Stimulated activated naive B cell treated with anti-CD40 and anti-IgM and Interleukin-4, amounts not matched to agents 10 μg/mL and 1 μg/mL and 100 μg/mL, for 72 hours (primary cell): ENCODE data around the gene FMO3.

Experiments
- ATAC-seq, 2 donors: fragments of 150-1000 bp; cut with Tn5 transposase; replicated peaks; 2 replicates each; pipeline ENCODE4 v1.10.0; 2021; ENCODE audit warnings: moderate library complexity in 1 of 2
- DNase-seq: peaks from one replicate; pipeline ENCODE4 v3.0.0; 2021
- H3K27ac Mint-ChIP-seq: one replicate; pipeline ENCODE4 v1.8.0; 2022; ENCODE audit warnings: mild to moderate bottlenecking, mixed read lengths
- H3K27me3 Mint-ChIP-seq, 2 donors: one replicate each; pipeline ENCODE4 v1.8.0; 2022; ENCODE audit warnings: mixed read lengths in 2 of 2
- H3K36me3 Mint-ChIP-seq, 2 donors: one replicate each; pipeline ENCODE4 v1.8.0; 2022; ENCODE audit warnings: mixed read lengths in 2 of 2, mild to moderate bottlenecking in 1 of 2
- H3K4me1 Mint-ChIP-seq, 2 donors: one replicate each; pipeline ENCODE4 v1.8.0; 2022; ENCODE audit warnings: mixed read lengths in 2 of 2, mild to moderate bottlenecking in 1 of 2
- H3K4me3 Mint-ChIP-seq, 2 donors: one replicate each; pipeline ENCODE4 v1.8.0; 2022; ENCODE audit warnings: mild to moderate bottlenecking in 2 of 2, mixed read lengths in 2 of 2, moderate library complexity in 1 of 2
- H3K9me3 Mint-ChIP-seq, 2 donors: one replicate each; pipeline ENCODE4 v1.8.0; 2022; ENCODE audit warnings: mixed read lengths in 2 of 2, mild to moderate bottlenecking in 1 of 2

FMO3 gene

DNA sequence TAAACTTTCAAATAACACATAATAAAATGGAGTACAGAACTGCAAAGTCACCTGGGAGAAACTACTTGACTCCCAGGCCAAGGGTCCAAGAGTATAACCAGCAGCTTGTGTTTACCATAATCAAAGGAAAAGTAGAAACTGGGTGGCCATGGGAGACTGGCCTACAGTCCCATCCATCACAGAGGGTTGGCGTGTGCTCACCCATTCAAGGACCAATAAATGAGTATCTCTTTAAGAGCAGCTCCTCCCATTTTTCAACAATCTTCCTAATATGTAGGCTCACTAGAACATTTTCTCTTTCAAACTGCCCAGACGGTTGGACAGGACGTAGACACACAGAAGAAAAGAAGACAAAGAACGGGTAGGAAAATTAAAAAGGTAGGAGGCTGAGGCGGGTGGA is at the start of gene FMO3:
Gene FMO3 (plus strand): TSS at position 302 of the 400 bp plus-strand sequence. CDS start 1,754 bp downstream, outside the sequence.
- no peak for DNase-seq
- Mint-ChIP-seq H3K4me1 (no peaks in the 10 kb centered on the region), H3K4me3 (no peak within 1 kb of the TSS), H3K9me3 (no peaks in the 10 kb centered on the region), H3K27me3 (peaks cover 0 to 4% of the 10 kb centered on the region in 2 donors), H3K36me3 (no peaks in the 10 kb centered on the region), H3K27ac (no peak within 1 kb of the TSS)
- no peak for ATAC-seq

DNA sequence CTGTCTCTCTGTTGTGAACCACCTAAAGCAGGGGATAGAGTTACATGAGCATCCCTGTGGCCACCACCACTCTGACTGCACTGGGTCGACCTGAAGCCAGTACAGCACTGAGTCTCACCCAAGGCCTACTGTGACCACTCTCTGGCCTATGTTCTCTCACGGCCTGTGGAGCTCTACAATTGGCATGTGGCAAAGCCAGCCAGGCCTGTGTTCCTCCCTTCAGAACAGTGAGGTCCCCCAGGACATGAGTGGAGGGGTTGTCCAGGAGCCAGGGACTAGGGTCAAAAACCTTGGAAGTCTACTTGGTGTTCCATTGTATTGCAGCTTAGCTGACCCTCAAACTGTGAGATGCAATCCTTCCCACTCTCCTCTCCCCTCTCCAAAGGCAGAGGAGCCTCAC is 42.7 kb upstream of the FMO3 start:
- H3K36me3 Mint-ChIP-seq, result no peaks in the 10 kb centered on the region
- no peak for DNase-seq
- no peak overlapping the region for H3K4me3 Mint-ChIP-seq
- no peaks in the 10 kb centered on the region for H3K4me1 Mint-ChIP-seq
- no peak for ATAC-seq
- H3K27ac Mint-ChIP-seq, result no peak overlapping the region
- H3K9me3 Mint-ChIP-seq, result peaks cover 25 to 30% of the 10 kb centered on the region in 2 donors
- peaks cover 0 to 4% of the 10 kb centered on the region in 2 donors for H3K27me3 Mint-ChIP-seq

DNA sequence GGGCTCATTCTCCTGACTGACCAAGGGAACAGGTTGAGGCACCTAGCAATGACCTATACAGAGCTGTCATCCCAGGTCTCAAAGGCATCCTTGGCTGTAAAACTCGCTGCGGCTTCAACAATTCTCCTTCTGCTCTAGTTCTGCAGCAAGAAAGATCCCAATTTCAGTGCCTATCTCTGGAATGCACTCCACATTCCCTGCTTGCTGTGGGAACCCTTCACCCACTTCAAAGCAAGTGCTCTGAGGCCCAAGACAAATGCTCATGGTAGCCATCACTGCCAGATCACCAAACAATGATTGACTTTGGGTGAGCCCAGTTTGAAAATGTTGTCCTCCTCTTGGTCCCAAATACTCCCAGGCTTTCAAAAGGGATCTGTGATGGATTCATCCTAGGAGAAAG is 37.7 kb upstream of the FMO3 start:
- Mint-ChIP-seq H3K27me3 (peaks cover 0 to 8% of the 10 kb centered on the region in 2 donors), H3K9me3 (peaks cover 12 to 14% of the 10 kb centered on the region in 2 donors)

GRCh38 chr1:171055966-171056643 is 34.6 kb upstream of the FMO3 start:
- H3K27ac Mint-ChIP-seq, result no peak overlapping the region
- ATAC-seq (no peak), DNase-seq (no peak)
- H3K36me3 Mint-ChIP-seq, result no peaks in the 10 kb centered on the region
- no peaks in the 10 kb centered on the region for H3K4me1 Mint-ChIP-seq
- peaks cover 0 to 8% of the 10 kb centered on the region in 2 donors for H3K27me3 Mint-ChIP-seq
- H3K9me3 Mint-ChIP-seq, result peaks cover 7 to 9% of the 10 kb centered on the region in 2 donors
- H3K4me3 Mint-ChIP-seq, result no peak overlapping the region

More for the DNA sequence above, 37.7 kb upstream of the FMO3 start:
- Mint-ChIP-seq H3K4me3 (no peak overlapping the region), H3K27ac (no peak overlapping the region), H3K36me3 (no peaks in the 10 kb centered on the region), H3K4me1 (no peaks in the 10 kb centered on the region)
- ATAC-seq (no peak), DNase-seq (no peak)

- Mint-ChIP-seq H3K27ac (no peak overlapping the region), H3K4me3 (no peak overlapping the region), H3K9me3 (peaks cover 4 to 6% of the 10 kb centered on the region in 2 donors), H3K36me3 (no peaks in the 10 kb centered on the region), H3K27me3 (no peaks in the 10 kb centered on the region), H3K4me1 (no peaks in the 10 kb centered on the region)
- ATAC-seq, result no peak
- no peak for DNase-seq
These were observed 29.1 kb upstream of the FMO3 start for GRCh38 chr1:171061425-171062143.

DNA sequence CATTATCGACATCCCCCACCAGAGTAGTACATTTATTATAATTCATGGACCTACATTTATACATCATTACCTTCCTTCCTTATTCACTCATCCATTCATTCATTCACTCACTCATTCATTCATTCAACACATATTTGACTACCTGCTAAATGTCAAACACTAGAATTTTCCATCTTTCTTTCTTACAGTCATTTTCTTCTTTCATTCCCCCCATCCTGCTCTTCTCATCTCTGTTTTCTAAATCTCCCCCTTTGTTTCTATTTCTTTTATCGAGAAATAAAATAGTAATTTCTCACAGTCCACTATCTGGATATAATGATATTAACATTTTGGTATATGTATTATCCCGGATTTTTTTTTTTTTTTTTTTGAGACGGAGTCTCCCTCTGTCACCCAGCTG is 27.8 kb upstream of the FMO3 start:
- Mint-ChIP-seq H3K27ac (no peak overlapping the region), H3K27me3 (peaks cover 0 to 5% of the 10 kb centered on the region in 2 donors), H3K4me1 (no peaks in the 10 kb centered on the region), H3K36me3 (no peaks in the 10 kb centered on the region), H3K4me3 (no peak overlapping the region), H3K9me3 (peaks cover 0 to 3% of the 10 kb centered on the region in 2 donors)
- ATAC-seq (no peak), DNase-seq (no peak)

DNA sequence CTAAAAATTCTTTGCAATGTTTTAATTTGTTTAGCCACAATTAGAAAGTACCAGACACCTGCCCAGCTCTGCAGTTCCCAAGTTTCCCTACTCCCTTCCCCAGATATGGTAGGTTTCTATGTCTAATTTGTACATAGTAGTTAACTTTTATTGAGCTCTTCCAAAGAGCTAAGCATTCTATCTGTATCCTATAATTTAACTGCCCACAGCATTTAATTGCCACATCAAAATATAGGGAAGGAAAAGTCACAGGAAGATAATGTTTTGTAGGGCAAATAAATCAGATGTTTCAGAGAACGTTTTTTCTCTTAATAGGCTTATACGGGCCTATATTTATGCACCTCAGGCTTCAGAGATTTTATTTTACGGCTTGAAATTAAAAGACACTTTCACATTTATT is 15.7 kb upstream of the FMO3 start:
- Mint-ChIP-seq H3K27ac (no peak overlapping the region), H3K27me3 (peaks cover 0 to 4% of the 10 kb centered on the region in 2 donors), H3K4me1 (no peaks in the 10 kb centered on the region), H3K4me3 (no peak overlapping the region), H3K9me3 (no peaks in the 10 kb centered on the region), H3K36me3 (no peaks in the 10 kb centered on the region)
- DNase-seq, result no peak
- no peak for ATAC-seq

- Mint-ChIP-seq H3K9me3 (no peaks in the 10 kb centered on the region), H3K27me3 (peaks cover 0 to 3% of the 10 kb centered on the region in 2 donors), H3K36me3 (no peaks in the 10 kb centered on the region), H3K27ac (peak overlapping the region; percentile 14), H3K4me3 (no peak overlapping the region), H3K4me1 (no peaks in the 10 kb centered on the region)
- DNase-seq, result no peak
- ATAC-seq, result no peak
These were observed 9.4 kb upstream of the FMO3 start for GRCh38 chr1:171081314-171081753.

DNA sequence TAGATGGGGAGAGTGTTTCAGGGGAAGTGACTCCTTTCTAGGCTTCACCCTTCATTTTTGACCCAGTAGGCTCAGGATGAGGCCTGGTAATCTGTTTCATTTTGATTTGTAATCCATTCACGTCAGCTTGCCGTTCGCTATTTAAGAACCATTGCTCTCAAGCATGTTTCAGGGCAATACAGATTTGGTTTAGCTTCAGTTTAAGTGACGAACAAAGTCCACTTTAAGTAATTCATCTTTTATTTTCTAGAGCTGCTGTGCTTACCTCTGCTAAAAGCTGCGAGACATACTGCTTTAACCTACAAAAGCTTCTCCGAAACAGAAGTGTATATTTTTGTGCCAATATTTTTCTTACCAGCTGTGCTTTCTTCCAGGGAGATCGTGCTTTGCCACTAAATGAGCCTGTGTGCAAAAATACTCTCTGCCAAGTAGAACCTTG is 8.9 kb upstream of the FMO3 start:
- ATAC-seq (no peak), DNase-seq (no peak)
- H3K9me3 Mint-ChIP-seq, result no peaks in the 10 kb centered on the region

DNA sequence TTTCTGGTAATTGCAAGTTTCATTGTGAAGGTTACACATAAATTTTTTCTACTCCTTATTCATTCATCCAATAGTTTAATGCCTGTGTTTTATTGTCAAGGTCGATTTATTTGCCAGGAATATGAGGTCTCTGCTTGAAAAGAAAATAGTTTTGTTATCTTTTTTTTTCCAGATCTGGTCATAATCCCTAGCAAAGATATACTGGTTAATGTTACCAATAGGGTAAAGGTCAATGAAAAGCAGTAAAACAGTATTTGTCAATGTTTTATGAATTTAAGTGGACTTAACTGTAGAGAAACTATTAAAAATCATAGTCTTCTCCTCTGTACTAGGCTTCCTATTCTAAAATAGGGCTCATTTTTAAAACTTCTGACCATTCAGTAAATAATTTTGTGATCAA is 8.1 kb upstream of the FMO3 start:
- H3K9me3 Mint-ChIP-seq, result no peaks in the 10 kb centered on the region
- no peaks in the 10 kb centered on the region for H3K4me1 Mint-ChIP-seq
- H3K36me3 Mint-ChIP-seq, result no peaks in the 10 kb centered on the region
- ATAC-seq (no peak), DNase-seq (no peak)
- no peak overlapping the region for H3K27ac Mint-ChIP-seq
- H3K27me3 Mint-ChIP-seq, result peaks cover 0 to 4% of the 10 kb centered on the region in 2 donors
- H3K4me3 Mint-ChIP-seq, result no peak overlapping the region

More for the DNA sequence above, 8.9 kb upstream of the FMO3 start:
- H3K4me3 Mint-ChIP-seq, result no peak overlapping the region
- no peaks in the 10 kb centered on the region for H3K36me3 Mint-ChIP-seq
- H3K4me1 Mint-ChIP-seq, result no peaks in the 10 kb centered on the region
- H3K27me3 Mint-ChIP-seq, result peaks cover 0 to 3% of the 10 kb centered on the region in 2 donors
- H3K27ac Mint-ChIP-seq, result no peak overlapping the region

DNA sequence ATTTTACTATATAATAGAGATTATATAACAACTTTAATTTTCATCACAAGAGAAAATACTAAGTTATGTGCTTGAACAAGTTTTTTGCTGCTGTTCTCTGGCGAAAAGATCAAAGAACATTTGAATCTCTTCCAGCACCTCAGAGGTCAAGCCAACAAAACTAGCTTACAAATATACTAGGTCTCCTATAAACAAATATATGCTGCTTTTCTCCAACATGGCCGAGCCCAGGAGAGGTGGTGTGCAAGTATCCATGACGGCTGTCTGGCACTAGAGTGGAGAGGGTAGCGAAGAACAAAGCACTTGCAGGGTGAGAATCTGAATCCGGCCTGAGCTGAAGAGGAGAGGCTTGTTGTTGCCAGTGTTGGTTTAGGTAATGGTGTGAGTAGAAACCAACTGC is 7.5 kb upstream of the FMO3 start:
- H3K27ac Mint-ChIP-seq, result no peak overlapping the region
- H3K27me3 Mint-ChIP-seq, result peaks cover 0 to 4% of the 10 kb centered on the region in 2 donors
- no peaks in the 10 kb centered on the region for H3K36me3 Mint-ChIP-seq
- H3K9me3 Mint-ChIP-seq, result no peaks in the 10 kb centered on the region
- no peaks in the 10 kb centered on the region for H3K4me1 Mint-ChIP-seq
- ATAC-seq (no peak), DNase-seq (no peak)
- H3K4me3 Mint-ChIP-seq, result no peak overlapping the region

DNA sequence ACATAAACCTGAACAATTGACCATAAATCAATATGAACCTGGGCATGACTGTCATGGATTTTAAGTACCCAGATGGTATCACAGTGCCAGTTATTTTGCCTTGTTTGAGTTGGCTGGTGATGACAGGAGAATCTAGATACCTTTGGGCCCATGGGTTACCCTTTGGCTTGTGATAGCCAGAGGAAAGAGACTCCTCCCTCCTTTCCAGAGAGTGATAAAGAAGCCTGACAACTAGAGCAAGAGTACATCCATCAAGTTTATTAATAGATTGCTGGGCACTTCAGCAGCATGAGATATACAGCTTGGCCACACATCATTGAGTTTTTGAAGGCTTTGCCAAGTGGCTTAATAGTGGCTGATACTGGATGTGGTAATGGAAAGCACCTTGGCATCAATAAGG is 6.6 kb upstream of the FMO3 start:
- DNase-seq, result no peak
- Mint-ChIP-seq H3K4me3 (no peak overlapping the region), H3K4me1 (no peaks in the 10 kb centered on the region), H3K36me3 (no peaks in the 10 kb centered on the region), H3K27ac (no peak overlapping the region), H3K27me3 (peaks cover 0 to 4% of the 10 kb centered on the region in 2 donors), H3K9me3 (no peaks in the 10 kb centered on the region)
- ATAC-seq, result no peak

DNA sequence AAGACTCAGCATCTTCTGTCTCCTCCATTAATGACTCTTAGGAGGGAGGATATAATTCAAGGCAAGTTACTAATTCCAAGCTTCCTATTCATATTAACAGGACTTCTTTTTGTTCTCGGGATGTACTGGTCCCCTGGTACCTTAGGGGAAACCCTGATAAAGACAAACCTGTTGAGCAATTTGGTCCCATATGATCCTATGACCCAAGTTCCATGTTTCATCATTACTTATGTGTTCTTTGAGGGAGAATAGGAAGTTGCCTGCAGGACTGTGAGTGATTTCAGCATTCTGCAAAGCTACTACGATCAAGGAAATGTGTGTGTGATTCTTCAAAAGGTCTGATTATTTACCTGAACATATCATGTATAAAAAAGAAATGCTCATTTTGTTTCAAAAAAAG is 5.8 kb upstream of the FMO3 start:
- DNase-seq, result no peak
- Mint-ChIP-seq H3K27me3 (peaks cover 0 to 4% of the 10 kb centered on the region in 2 donors), H3K4me1 (no peaks in the 10 kb centered on the region), H3K4me3 (no peak overlapping the region), H3K9me3 (no peaks in the 10 kb centered on the region), H3K27ac (no peak overlapping the region), H3K36me3 (no peaks in the 10 kb centered on the region)
- no peak for ATAC-seq

- ATAC-seq (no peak), DNase-seq (no peak)
- Mint-ChIP-seq H3K9me3 (no peaks in the 10 kb centered on the region), H3K4me1 (no peaks in the 10 kb centered on the region), H3K4me3 (no peak overlapping the region), H3K27me3 (peaks cover 0 to 4% of the 10 kb centered on the region in 2 donors), H3K36me3 (no peaks in the 10 kb centered on the region), H3K27ac (no peak overlapping the region)
These were observed 2.8 kb upstream of the FMO3 start for GRCh38 chr1:171087896-171088295.

DNA sequence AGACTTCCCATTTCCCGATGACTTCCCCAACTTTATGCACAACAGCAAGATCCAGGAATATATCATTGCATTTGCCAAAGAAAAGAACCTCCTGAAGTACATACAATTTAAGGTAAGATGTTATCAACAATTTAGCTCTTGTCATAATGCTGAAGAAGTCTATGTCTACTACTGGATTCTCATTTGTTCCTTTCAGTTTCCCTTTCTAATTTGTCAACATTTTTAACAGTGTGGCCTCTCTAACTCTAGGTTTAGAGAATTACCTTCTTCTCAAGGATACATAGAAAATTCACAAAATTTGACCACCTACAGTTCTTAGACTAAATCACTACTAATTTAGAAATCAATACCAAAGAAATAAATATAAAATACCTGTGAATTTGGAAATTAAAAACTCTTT is 13.2 kb downstream of the FMO3 start:
- DNase-seq (no peak), ATAC-seq (no peak)
- Mint-ChIP-seq H3K27me3 (peaks cover 3 to 6% of the 10 kb centered on the region in 2 donors), H3K4me1 (no peaks in the 10 kb centered on the region), H3K9me3 (no peaks in the 10 kb centered on the region), H3K36me3 (no peaks in the 10 kb centered on the region), H3K4me3 (no peak overlapping the region), H3K27ac (no peak overlapping the region)
